ENCODE data around the gene GZMB.

The GZMB gene, protein sequence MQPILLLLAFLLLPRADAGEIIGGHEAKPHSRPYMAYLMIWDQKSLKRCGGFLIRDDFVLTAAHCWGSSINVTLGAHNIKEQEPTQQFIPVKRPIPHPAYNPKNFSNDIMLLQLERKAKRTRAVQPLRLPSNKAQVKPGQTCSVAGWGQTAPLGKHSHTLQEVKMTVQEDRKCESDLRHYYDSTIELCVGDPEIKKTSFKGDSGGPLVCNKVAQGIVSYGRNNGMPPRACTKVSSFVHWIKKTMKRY

DNA sequence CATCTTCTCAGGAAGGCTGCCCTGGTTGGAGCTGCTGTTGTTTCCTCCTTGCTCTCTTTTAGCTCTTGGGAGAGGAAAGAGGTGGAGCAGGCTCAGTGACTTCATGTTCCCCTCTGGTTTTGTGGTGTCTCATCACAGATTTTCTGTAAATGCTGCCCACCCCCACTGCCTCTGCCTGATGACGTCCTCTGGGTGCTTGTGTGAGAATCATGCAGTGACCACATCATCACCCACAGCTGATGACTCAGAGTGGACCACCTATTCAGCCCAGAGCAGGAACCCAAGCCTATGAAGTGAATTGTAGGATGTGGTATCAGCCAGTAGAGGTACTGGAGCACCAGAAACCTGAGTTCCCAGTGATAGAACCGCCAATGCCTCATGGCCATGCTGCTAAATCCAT is at the start of gene GZMB:
Gene GZMB, minus strand, starts transcription at position 33 of the 400 bp plus-strand sequence. Its CDS starts 30 bp downstream, at position 3.
- H3K27me3 ChIP-seq (ENCODE audit: low read depth, low read length) = peaks cover 2% of the 10 kb centered on the region; the same call in 1 of the 2 replicates
- no peaks in the 10 kb centered on the region for H4K20me1 ChIP-seq (ENCODE audit: insufficient read depth, low read length)
- TF ChIP-seq, protein P1, sequence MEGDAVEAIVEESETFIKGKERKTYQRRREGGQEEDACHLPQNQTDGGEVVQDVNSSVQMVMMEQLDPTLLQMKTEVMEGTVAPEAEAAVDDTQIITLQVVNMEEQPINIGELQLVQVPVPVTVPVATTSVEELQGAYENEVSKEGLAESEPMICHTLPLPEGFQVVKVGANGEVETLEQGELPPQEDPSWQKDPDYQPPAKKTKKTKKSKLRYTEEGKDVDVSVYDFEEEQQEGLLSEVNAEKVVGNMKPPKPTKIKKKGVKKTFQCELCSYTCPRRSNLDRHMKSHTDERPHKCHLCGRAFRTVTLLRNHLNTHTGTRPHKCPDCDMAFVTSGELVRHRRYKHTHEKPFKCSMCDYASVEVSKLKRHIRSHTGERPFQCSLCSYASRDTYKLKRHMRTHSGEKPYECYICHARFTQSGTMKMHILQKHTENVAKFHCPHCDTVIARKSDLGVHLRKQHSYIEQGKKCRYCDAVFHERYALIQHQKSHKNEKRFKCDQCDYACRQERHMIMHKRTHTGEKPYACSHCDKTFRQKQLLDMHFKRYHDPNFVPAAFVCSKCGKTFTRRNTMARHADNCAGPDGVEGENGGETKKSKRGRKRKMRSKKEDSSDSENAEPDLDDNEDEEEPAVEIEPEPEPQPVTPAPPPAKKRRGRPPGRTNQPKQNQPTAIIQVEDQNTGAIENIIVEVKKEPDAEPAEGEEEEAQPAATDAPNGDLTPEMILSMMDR (IDR thresholded peaks at IDR 0.05; ENCODE audit: low read depth, low read length) = no peak
- no peak for TF ChIP-seq EZH2phosphoT487 (IDR thresholded peaks at IDR 0.05; ENCODE audit: low read depth)
- no peak within 1 kb of the TSS for H3K4me3 ChIP-seq (ENCODE audit: low read length)
- no peaks in the 10 kb centered on the region for H3K79me2 ChIP-seq (ENCODE audit: low read length)
- no peaks in the 10 kb centered on the region for H3K4me1 ChIP-seq (ENCODE audit: low read length)
- no peak within 1 kb of the TSS for H3K9ac ChIP-seq (ENCODE audit: low read length)
- no peak within 1 kb of the TSS for H2AFZ ChIP-seq (ENCODE audit: low read depth, low read length)
- no peak within 1 kb of the TSS for H3K27ac ChIP-seq (ENCODE audit: low read length)
- H3K9me3 ChIP-seq (ENCODE audit: insufficient read depth, low read length) = no peaks in the 10 kb centered on the region
- no peak within 1 kb of the TSS for H3K4me2 ChIP-seq (ENCODE audit: low read length)
- H3K36me3 ChIP-seq (replicated peaks; ENCODE audit: low read depth, low read length) = no peaks in the 10 kb centered on the region

DNA sequence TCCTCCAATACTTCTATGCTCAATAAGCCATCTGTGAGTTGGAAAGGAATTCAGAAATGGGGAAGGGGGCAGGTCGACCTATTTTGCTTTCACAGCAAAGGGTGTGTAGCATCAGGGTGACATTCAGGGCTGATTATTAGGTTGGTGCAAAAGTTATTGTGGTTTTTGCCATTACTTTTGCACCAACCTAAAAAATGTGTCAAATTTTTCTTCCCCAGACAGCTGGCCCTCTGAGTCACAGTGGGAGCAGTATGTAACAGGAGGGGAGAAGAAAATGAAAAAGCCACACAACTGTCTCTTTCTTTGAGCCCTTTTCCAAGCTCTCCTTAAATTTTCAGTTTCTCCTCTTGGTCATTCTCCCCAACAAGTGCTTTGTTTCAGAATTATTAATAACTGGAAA is 47.1 kb upstream of the GZMB start:
- Histone ChIP-seq H3K9me3 (ENCODE audit: insufficient read depth, low read length) (no peaks in the 10 kb centered on the region), H3K4me1 (ENCODE audit: low read length) (peaks cover 8% of the 10 kb centered on the region), H3K9ac (ENCODE audit: low read length) (no peak overlapping the region), H3K79me2 (ENCODE audit: low read length) (no peaks in the 10 kb centered on the region), H3K36me3 (replicated peaks; ENCODE audit: low read depth, low read length) (no peaks in the 10 kb centered on the region), H3K27ac (ENCODE audit: low read length) (no peak overlapping the region), H4K20me1 (ENCODE audit: insufficient read depth, low read length) (no peaks in the 10 kb centered on the region), H3K27me3 (ENCODE audit: low read depth, low read length) (no peaks in the 10 kb centered on the region), H3K4me2 (ENCODE audit: low read length) (no peak overlapping the region), H3K4me3 (ENCODE audit: low read length) (no peak overlapping the region), H2AFZ (ENCODE audit: low read depth, low read length) (no peak overlapping the region)
- TF ChIP-seq EZH2phosphoT487 (IDR thresholded peaks at IDR 0.05; ENCODE audit: low read depth) = no peak
- TF ChIP-seq, protein P1 (IDR thresholded peaks at IDR 0.05; ENCODE audit: low read depth, low read length) = no peak

DNA sequence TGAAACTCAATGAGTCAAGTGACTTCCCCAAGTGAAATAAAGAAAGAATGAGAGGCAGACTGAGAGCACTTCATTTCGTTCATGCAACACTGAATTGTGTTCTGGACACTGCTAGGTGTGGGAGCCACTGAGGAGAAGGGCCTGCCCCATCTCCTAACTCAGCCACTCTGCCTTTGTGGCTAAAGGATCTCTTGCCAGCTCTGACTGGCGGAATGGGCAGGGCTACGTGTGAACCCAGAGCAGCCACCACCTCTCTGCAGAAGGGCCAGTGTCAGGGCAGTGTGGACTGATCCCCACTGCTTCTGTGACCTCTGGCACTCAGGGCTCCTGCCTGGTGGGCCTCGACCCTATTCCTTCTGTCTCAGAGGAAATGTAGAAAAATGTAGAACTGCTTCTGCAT is 46.5 kb upstream of the GZMB start:
- Histone ChIP-seq H3K4me3 (ENCODE audit: low read length) (no peak overlapping the region), H4K20me1 (ENCODE audit: insufficient read depth, low read length) (no peaks in the 10 kb centered on the region), H3K27me3 (ENCODE audit: low read depth, low read length) (no peaks in the 10 kb centered on the region), H3K4me1 (ENCODE audit: low read length) (peaks cover 8% of the 10 kb centered on the region), H3K27ac (ENCODE audit: low read length) (no peak overlapping the region), H3K4me2 (ENCODE audit: low read length) (no peak overlapping the region), H3K9me3 (ENCODE audit: insufficient read depth, low read length) (no peaks in the 10 kb centered on the region), H3K79me2 (ENCODE audit: low read length) (no peaks in the 10 kb centered on the region), H2AFZ (ENCODE audit: low read depth, low read length) (no peak overlapping the region), H3K36me3 (replicated peaks; ENCODE audit: low read depth, low read length) (no peaks in the 10 kb centered on the region), H3K9ac (ENCODE audit: low read length) (no peak overlapping the region)
- TF ChIP-seq, protein P1 (IDR thresholded peaks at IDR 0.05; ENCODE audit: low read depth, low read length) = no peak
- no peak for TF ChIP-seq EZH2phosphoT487 (IDR thresholded peaks at IDR 0.05; ENCODE audit: low read depth)

DNA sequence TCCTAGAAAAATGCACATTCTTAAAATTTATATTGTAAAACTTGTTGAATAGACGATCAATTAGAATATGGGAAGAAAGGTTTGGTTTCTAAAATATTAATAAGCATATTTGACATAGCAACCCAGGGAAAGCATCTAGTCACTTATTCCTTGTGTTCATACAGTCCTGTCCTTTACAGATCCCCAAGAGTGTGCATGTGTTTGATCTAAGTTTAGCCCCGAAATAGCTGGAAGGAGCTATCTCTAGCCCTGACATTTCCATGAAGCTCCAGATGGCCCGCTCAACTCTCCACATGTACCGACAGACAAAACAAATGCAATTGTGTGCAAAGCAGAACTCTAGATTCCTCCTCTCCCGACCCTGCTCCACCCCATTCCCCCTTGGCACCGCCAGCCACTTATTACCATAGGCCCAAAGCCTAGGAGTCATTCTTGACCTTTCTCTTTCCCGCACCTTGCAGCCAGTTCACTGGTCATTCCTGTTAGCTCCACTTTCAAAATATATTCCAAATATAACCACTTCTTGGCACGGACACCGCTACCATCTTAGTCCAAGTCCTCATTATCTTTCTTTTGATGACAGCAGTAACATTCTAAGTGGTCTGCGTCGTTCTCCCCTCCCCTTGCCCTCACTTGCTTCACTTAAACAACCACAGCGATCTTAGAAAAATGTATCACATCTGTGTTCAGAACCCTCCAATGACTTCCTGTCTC is 45.4 kb upstream of the GZMB start:
- no peak overlapping the region for H3K27ac ChIP-seq (ENCODE audit: low read length)
- H3K4me3 ChIP-seq (ENCODE audit: low read length) = no peak overlapping the region
- H3K4me1 ChIP-seq (ENCODE audit: low read length) = peaks cover 14% of the 10 kb centered on the region
- no peaks in the 10 kb centered on the region for H4K20me1 ChIP-seq (ENCODE audit: insufficient read depth, low read length)
- no peaks in the 10 kb centered on the region for H3K27me3 ChIP-seq (ENCODE audit: low read depth, low read length)
- no peaks in the 10 kb centered on the region for H3K79me2 ChIP-seq (ENCODE audit: low read length)
- no peaks in the 10 kb centered on the region for H3K36me3 ChIP-seq (replicated peaks; ENCODE audit: low read depth, low read length)
- H3K4me2 ChIP-seq (ENCODE audit: low read length) = peak overlapping the region; percentile 16; the same call in 1 of the 2 replicates
- no peak overlapping the region for H2AFZ ChIP-seq (ENCODE audit: low read depth, low read length)
- no peak overlapping the region for H3K9ac ChIP-seq (ENCODE audit: low read length)
- H3K9me3 ChIP-seq (ENCODE audit: insufficient read depth, low read length) = no peaks in the 10 kb centered on the region
- TF ChIP-seq, protein P1 (IDR thresholded peaks at IDR 0.05; ENCODE audit: low read depth, low read length) = no peak
- no peak for TF ChIP-seq EZH2phosphoT487 (IDR thresholded peaks at IDR 0.05; ENCODE audit: low read depth)

All from OCI-LY3 (cell line).